ENCODE measurements around the gene EPHB1. TPM values are rescaled to one million over a fixed set of nuclear protein-coding genes. Genes with fewer than 3 reads are reported as not detected.

Gene EPHB1
- polyA plus RNA-seq, 1 of the 3 experiments (the other 2 are of a cell fraction): 1.2 TPM

DNA sequence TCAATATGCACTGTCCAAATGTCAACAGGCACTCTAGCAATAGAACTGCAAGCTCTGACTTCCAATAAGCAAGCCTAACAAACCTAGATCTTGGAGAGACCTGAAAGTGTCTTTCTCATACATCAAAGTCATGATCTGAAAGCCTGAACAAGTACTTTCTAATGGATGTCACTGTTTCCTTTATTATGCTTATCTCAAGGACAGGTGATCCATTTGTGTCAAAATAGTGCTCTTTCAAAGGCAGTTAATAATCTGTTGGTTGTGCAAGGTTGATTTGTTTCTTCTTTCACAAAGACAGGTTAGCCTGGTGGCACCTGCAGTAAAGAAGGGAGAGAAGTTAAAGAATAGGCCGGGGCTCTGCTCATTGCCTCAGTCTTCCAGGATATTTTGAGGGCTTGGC, 146.8 kb downstream of the EPHB1 start:
- Histone ChIP-seq H4K20me1 (ENCODE audit: insufficient read depth) (no peaks in the 10 kb centered on the region), H3K4me1 (ENCODE audit: control insufficient read depth in 1 of 2, insufficient read depth in 2 of 2, low read depth in 1 of 2, low read length in 1 of 2) (no peaks in the 10 kb centered on the region), H3F3A (replicated peaks; ENCODE audit: insufficient read depth) (no peaks in the 10 kb centered on the region), H3K4me2 (no peak overlapping the region), H3K36me3 (replicated peaks in 1 of 2; ENCODE audit: control insufficient read depth in 1 of 2, insufficient read depth in 2 of 2, low read length in 1 of 2) (no peaks in the 10 kb centered on the region), H2AFZ (ENCODE audit: low read depth) (no peak overlapping the region), H3K4me3 (ENCODE audit: low read depth in 2 of 2, low read length in 1 of 2) (no peak overlapping the region), H3K9me2 (0 out of 2 replicates have a peak, but pooled peaks cover 3% of the 10 kb centered on the region), H3K79me2 (ENCODE audit: insufficient read depth) (no peaks in the 10 kb centered on the region), H3K27me3 (ENCODE audit: insufficient read depth) (no peaks in the 10 kb centered on the region), H3K27ac (ENCODE audit: low read depth in 2 of 2, low read length in 1 of 2) (no peak overlapping the region), H3K9ac (no peak overlapping the region), H3K9me3 (no peaks in the 10 kb centered on the region)
- CTCF ChIA-PET: no interaction called here
- DNase-seq: no peak
- TF ChIP-seq EP300 (IDR thresholded peaks at IDR 0.05; ENCODE audit: borderline replicate concordance in 1 of 2, low read depth in 1 of 2, low read length in 1 of 2): no peak
- TF ChIP-seq GABPA (IDR thresholded peaks at IDR 0.05; ENCODE audit: low read depth): no peak
- TF ChIP-seq, protein P1, sequence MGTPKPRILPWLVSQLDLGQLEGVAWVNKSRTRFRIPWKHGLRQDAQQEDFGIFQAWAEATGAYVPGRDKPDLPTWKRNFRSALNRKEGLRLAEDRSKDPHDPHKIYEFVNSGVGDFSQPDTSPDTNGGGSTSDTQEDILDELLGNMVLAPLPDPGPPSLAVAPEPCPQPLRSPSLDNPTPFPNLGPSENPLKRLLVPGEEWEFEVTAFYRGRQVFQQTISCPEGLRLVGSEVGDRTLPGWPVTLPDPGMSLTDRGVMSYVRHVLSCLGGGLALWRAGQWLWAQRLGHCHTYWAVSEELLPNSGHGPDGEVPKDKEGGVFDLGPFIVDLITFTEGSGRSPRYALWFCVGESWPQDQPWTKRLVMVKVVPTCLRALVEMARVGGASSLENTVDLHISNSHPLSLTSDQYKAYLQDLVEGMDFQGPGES (IDR thresholded peaks at IDR 0.05; ENCODE audit: low read depth, low read length): no peak
- TF ChIP-seq TAF1 (IDR thresholded peaks at IDR 0.05; ENCODE audit: borderline replicate concordance, low read depth, low read length): no peak
- no peak for TF ChIP-seq ELF1 (IDR thresholded peaks at IDR 0.05)
- no peak for TF ChIP-seq YY1 (IDR thresholded peaks at IDR 0.05; ENCODE audit: low read depth)
- TF ChIP-seq MXI1 (IDR thresholded peaks at IDR 0.05; ENCODE audit: low read depth, low read length): no peak
- POLR2A ChIA-PET: no interaction called here
- 13% methylated on average over 1 of the region's 1 CpG for WGBS (ENCODE audit: low lambda C conversion rate)

DNA sequence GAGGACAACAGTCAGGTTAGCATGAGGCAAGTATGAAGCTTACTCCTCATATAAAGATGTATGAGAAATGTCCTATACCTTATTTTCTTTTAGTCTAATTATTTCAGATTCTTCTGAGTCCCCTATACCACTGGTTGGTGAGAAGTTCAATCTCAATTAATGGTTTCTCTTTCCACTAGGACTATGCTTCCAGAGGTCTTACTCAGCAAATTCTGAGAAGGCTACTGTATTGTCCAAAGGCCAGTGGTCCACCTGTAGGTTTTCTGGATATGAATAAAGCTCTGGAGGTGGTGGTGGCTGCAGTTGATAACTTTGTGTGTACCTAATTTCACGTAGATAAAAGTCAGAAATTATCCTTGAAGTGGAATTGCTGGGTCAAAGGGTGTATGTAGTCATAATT, 149.4 kb downstream of the EPHB1 start:
- no peak for DNase-seq
- 7% methylated on average over 1 of the region's 1 CpG for WGBS (ENCODE audit: low lambda C conversion rate)
- no peaks in the 10 kb centered on the region for H3K9me3 ChIP-seq
- H3K4me1 ChIP-seq (ENCODE audit: control insufficient read depth in 1 of 2, insufficient read depth in 2 of 2, low read depth in 1 of 2, low read length in 1 of 2): no peaks in the 10 kb centered on the region
- no peaks in the 10 kb centered on the region for H3F3A ChIP-seq (replicated peaks; ENCODE audit: insufficient read depth)
- no peaks in the 10 kb centered on the region for H3K79me2 ChIP-seq (ENCODE audit: insufficient read depth)
- no peaks in the 10 kb centered on the region for H3K36me3 ChIP-seq (replicated peaks in 1 of 2; ENCODE audit: control insufficient read depth in 1 of 2, insufficient read depth in 2 of 2, low read length in 1 of 2)
- ChIA-PET POLR2A (no interaction called here), CTCF (no interaction called here)
- H3K9ac ChIP-seq: no peak overlapping the region
- no peak overlapping the region for H3K27ac ChIP-seq (ENCODE audit: low read depth in 2 of 2, low read length in 1 of 2)
- no peak for TF ChIP-seq TCF12 (IDR thresholded peaks at IDR 0.05)
- no peak for TF ChIP-seq RFX5 (IDR thresholded peaks at IDR 0.05; ENCODE audit: low read length)
- no peak for TF ChIP-seq RAD21 (IDR thresholded peaks at IDR 0.05; ENCODE audit: low read length)
- no peak for TF ChIP-seq MEF2A (IDR thresholded peaks at IDR 0.05; ENCODE audit: borderline replicate concordance, low read depth)
- TF ChIP-seq GATA2 (CRISPR knock-in tag; IDR thresholded peaks at IDR 0.05): no peak
- TF ChIP-seq, protein P1 (IDR thresholded peaks at IDR 0.05; ENCODE audit: low read depth, low read length): no peak
- TF ChIP-seq, protein P2, sequence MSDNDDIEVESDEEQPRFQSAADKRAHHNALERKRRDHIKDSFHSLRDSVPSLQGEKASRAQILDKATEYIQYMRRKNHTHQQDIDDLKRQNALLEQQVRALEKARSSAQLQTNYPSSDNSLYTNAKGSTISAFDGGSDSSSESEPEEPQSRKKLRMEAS (IDR thresholded peaks at IDR 0.05; ENCODE audit: low read depth): no peak
- TF ChIP-seq TEAD4 (IDR thresholded peaks at IDR 0.05; ENCODE audit: borderline replicate concordance, insufficient read depth): no peak
- TF ChIP-seq NFIC (IDR thresholded peaks at IDR 0.05; ENCODE audit: borderline replicate concordance): no peak
- TF ChIP-seq GABPA (IDR thresholded peaks at IDR 0.05; ENCODE audit: low read depth): no peak
- TF ChIP-seq, protein P3, sequence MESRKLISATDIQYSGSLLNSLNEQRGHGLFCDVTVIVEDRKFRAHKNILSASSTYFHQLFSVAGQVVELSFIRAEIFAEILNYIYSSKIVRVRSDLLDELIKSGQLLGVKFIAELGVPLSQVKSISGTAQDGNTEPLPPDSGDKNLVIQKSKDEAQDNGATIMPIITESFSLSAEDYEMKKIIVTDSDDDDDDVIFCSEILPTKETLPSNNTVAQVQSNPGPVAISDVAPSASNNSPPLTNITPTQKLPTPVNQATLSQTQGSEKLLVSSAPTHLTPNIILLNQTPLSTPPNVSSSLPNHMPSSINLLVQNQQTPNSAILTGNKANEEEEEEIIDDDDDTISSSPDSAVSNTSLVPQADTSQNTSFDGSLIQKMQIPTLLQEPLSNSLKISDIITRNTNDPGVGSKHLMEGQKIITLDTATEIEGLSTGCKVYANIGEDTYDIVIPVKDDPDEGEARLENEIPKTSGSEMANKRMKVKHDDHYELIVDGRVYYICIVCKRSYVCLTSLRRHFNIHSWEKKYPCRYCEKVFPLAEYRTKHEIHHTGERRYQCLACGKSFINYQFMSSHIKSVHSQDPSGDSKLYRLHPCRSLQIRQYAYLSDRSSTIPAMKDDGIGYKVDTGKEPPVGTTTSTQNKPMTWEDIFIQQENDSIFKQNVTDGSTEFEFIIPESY (IDR thresholded peaks at IDR 0.05; ENCODE audit: borderline replicate concordance, low read depth): no peak
- TF ChIP-seq SMC3 (IDR thresholded peaks at IDR 0.05; ENCODE audit: low read depth, low read length): no peak
- TF ChIP-seq, protein P4, sequence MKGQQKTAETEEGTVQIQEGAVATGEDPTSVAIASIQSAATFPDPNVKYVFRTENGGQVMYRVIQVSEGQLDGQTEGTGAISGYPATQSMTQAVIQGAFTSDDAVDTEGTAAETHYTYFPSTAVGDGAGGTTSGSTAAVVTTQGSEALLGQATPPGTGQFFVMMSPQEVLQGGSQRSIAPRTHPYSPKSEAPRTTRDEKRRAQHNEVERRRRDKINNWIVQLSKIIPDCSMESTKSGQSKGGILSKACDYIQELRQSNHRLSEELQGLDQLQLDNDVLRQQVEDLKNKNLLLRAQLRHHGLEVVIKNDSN (IDR thresholded peaks at IDR 0.05; ENCODE audit: borderline replicate concordance, low read depth): no peak
- no peak for TF ChIP-seq FOXM1 (IDR thresholded peaks at IDR 0.05; ENCODE audit: low read depth)
- no peak for TF ChIP-seq FOXJ3 (CRISPR knock-in tag; IDR thresholded peaks at IDR 0.05)
- no peak for TF ChIP-seq TAF1 (IDR thresholded peaks at IDR 0.05; ENCODE audit: borderline replicate concordance, low read depth, low read length)
- no peak for TF ChIP-seq RCOR1 (IDR thresholded peaks at IDR 0.05; ENCODE audit: low read length)
- no peaks in the 10 kb centered on the region for H4K20me1 ChIP-seq (ENCODE audit: insufficient read depth)
- 0 out of 2 replicates have a peak, but pooled peaks cover 3% of the 10 kb centered on the region for H3K9me2 ChIP-seq
- H3K4me2 ChIP-seq: no peak overlapping the region
- no peak overlapping the region for H3K4me3 ChIP-seq (ENCODE audit: low read depth in 2 of 2, low read length in 1 of 2)
- H3K27me3 ChIP-seq (ENCODE audit: insufficient read depth): no peaks in the 10 kb centered on the region
- no peak overlapping the region for H2AFZ ChIP-seq (ENCODE audit: low read depth)
